ENCODE results near the gene FNDC7. TPM values are rescaled to one million over a fixed set of nuclear protein-coding genes. Genes with fewer than 3 reads are reported as not detected.
"Not testable (repeated sequence)": the region's sequence is repeated elsewhere in the genome, so short reads cannot be mapped to it uniquely, and the experiment has no call there.

FNDC7 gene
- polyA plus RNA-seq, 1 experiment = not detected

DNA sequence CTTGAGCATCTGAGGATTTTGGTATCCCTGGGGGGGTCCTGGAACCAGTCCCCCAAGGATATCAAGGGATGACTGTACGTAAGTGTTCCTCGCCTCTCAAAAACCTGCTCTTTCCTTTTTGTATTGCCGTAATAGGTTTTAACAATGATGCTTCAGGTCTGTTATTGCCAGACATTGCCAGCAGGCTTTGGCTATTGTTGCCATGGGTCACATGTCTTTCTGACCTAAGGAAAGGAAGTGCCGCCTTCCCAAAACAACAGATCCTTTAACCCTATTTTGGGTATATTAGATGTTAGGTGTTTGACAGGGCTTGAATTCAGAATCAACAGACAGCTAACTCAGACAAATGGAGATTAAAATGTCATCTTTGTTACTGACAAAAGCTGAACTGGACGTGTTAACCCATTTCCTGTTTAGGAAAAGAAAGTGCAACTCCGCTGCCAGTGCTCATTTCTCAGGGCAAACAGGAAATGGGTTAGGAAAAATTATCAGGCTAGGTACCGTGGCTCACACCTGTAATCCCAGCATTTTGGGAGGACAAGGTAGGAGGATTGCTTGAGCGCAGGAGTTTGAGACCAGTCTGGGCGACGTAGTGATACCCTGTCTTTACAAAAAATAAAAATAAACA is 33.0 kb upstream of the FNDC7 start:
- TF ChIP-seq, protein P1, sequence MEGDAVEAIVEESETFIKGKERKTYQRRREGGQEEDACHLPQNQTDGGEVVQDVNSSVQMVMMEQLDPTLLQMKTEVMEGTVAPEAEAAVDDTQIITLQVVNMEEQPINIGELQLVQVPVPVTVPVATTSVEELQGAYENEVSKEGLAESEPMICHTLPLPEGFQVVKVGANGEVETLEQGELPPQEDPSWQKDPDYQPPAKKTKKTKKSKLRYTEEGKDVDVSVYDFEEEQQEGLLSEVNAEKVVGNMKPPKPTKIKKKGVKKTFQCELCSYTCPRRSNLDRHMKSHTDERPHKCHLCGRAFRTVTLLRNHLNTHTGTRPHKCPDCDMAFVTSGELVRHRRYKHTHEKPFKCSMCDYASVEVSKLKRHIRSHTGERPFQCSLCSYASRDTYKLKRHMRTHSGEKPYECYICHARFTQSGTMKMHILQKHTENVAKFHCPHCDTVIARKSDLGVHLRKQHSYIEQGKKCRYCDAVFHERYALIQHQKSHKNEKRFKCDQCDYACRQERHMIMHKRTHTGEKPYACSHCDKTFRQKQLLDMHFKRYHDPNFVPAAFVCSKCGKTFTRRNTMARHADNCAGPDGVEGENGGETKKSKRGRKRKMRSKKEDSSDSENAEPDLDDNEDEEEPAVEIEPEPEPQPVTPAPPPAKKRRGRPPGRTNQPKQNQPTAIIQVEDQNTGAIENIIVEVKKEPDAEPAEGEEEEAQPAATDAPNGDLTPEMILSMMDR (IDR thresholded peaks at IDR 0.05; ENCODE audit: insufficient read depth, low read depth, low read length) = no peak
- no peak for DNase-seq (ENCODE audit: low read depth)
- Histone ChIP-seq H3K36me3 (ENCODE audit: control insufficient read depth, insufficient read depth, low read length) (no peaks in the 10 kb centered on the region), H3K27me3 (ENCODE audit: control insufficient read depth, insufficient read depth, low read length) (0 out of 2 replicates have a peak, but pooled peaks cover under 1% of the 10 kb centered on the region), H3K4me3 (ENCODE audit: low read depth, low read length) (no peak overlapping the region)
- ChIA-PET CTCF (no interaction called here), POLR2A (no interaction called here)

DNA sequence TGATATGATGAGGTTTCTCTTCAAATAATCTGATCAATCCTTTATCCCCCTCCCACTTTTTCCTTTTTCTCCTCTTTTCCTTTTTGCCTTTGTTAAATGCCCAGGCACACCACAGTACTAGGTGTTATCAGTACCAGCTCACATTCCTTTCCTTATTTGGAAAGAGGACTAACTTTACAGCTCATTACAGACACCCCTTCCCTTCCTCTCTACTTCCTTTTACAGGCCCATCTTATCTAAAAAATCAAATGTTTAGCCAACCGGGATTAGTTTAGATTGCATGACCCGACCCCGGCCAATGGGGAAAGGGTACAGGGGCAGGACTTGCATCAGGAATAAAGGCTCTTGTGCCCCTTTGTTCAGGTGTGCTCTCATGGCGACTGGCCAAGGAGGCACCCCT is 31.0 kb upstream of the FNDC7 start:
- H3K4me3 ChIP-seq (ENCODE audit: low read depth, low read length); POLR2A ChIA-PET; H3K36me3 ChIP-seq (ENCODE audit: control insufficient read depth, insufficient read depth, low read length); H3K27me3 ChIP-seq (ENCODE audit: control insufficient read depth, insufficient read depth, low read length); DNase-seq (ENCODE audit: low read depth): not testable (repeated sequence)
- CTCF ChIA-PET = interaction anchor here (1.3 kb wide), 1 partner anchor 38 kb away, joined by 3 read pairs; no protein-coding TSS in a partner anchor

DNA sequence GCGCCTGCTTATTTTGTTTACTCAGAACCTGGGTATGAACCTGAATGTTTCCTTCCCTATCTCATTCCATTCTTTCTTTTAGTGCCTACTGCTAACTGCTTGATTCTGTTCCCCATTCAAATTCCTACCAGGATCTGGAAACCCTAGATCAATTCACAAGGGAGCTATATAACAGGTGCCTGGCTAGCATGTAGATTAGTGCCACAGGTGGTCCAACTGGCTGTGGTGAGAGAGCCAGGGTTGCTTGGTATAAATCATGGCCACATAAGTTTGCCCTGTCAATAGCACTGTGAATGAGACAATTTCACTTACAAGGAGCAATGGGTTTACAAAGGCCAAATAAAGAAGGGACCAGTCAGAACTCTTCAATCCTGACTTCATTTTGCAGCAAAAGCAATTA is 27.2 kb upstream of the FNDC7 start:
- CTCF ChIA-PET = no interaction called here

DNA sequence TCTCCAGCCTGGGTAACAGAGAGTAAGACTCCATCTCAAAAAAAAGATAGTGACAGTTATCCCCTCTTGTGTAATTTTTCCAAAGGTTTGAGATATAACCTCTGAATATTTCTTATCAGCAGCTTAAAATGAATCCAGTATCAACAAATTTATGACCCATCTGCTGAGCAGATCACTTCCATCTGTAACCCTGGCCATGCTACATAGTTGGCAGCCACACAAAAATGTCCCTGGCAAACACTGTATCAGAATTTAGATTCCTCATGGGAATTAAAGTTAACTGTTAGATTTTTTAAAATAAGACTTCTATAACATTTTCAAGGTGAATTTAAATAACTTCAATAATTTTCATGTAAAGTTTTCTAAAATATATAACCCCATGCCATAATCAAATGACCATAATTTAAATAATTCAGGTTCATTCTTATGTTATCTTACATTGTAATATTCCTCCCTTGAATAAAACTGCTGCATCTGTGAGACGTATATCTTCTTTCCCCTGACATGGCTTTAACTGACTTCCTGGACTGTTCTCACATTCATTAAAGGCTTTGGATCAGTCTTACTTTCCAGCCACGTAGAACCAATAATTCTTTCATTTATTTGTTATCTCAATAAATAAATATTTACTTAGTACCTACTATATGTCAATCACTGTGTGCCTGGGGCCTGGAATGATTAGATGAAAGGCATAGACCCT is 25.9 kb upstream of the FNDC7 start:
- POLR2A ChIA-PET = no interaction called here
- TF ChIP-seq, protein P1 (IDR thresholded peaks at IDR 0.05; ENCODE audit: insufficient read depth, low read depth, low read length) = no peak
- DNase-seq (ENCODE audit: low read depth) = no peak
- CTCF ChIA-PET = interaction anchor here (0.6 kb wide), 2 partner anchors 222 to 538 kb away, joined by 3 read pairs; no protein-coding TSS in a partner anchor
- Histone ChIP-seq H3K36me3 (ENCODE audit: control insufficient read depth, insufficient read depth, low read length) (no peaks in the 10 kb centered on the region), H3K4me3 (ENCODE audit: low read depth, low read length) (no peak overlapping the region), H3K27me3 (ENCODE audit: control insufficient read depth, insufficient read depth, low read length) (0 out of 2 replicates have a peak, but pooled peaks cover 1% of the 10 kb centered on the region)

More for the DNA sequence above, 27.2 kb upstream of the FNDC7 start:
- Histone ChIP-seq H3K4me3 (ENCODE audit: low read depth, low read length) (no peak overlapping the region), H3K36me3 (ENCODE audit: control insufficient read depth, insufficient read depth, low read length) (no peaks in the 10 kb centered on the region), H3K27me3 (ENCODE audit: control insufficient read depth, insufficient read depth, low read length) (0 out of 2 replicates have a peak, but pooled peaks cover 1% of the 10 kb centered on the region)
- TF ChIP-seq, protein P1 (IDR thresholded peaks at IDR 0.05; ENCODE audit: insufficient read depth, low read depth, low read length) = no peak
- POLR2A ChIA-PET = no interaction called here
- DNase-seq (ENCODE audit: low read depth) = no peak

DNA sequence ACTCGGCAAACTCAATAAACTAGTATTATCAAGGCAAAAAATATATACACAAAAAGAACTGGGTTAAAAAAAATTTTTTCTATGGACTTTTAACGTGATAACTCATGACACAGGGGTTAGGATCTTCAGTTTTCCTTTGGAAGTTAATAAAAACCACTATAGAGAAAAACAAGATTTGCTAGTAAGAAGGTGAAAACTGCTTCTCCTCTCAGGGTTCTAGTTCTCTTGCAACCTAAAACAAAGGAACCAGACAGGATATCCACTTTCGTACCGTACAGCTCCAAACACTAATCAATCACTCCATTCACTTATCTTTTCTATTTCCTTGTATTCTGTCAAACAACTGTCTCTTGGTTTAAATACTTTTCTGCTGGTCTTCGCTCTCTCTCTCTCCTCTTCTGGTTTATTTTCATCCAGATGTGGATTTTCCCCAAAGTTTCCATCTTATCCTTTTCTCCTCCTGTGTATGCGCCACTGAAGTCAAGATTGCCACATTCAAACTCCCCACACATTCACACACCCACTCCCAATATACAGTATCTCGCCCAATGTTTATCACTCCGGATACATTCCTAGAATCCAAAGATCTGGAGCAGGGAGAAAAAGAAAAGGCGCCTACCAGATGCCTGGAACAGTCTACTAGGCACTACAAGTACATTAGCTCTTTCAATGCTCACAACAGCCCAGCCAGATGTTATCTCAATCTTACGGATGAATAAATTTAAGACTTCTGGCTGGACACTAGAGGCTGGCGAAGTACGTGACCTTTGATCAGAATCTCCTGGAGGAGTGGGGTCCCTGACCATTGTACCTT is 21.4 kb upstream of the FNDC7 start:
- ChIA-PET CTCF (interaction anchor here (0.6 to 1.5 kb wide), 8 partner anchors 17 to 229 kb away, joined by 3 to 5 read pairs (median 4); partner anchors contain the start of gene EEIG2), POLR2A (no interaction called here)
- Histone ChIP-seq H3K36me3 (ENCODE audit: control insufficient read depth, insufficient read depth, low read length) (no peaks in the 10 kb centered on the region), H3K27me3 (ENCODE audit: control insufficient read depth, insufficient read depth, low read length) (no peaks in the 10 kb centered on the region), H3K4me3 (ENCODE audit: low read depth, low read length) (peak overlapping the region; percentile 66)
- DNase-seq (ENCODE audit: low read depth) = no peak
- TF ChIP-seq, protein P1 (IDR thresholded peaks at IDR 0.05; ENCODE audit: insufficient read depth, low read depth, low read length) = no peak
